Measurements from ENCODE around the gene LYPD3.

DNA sequence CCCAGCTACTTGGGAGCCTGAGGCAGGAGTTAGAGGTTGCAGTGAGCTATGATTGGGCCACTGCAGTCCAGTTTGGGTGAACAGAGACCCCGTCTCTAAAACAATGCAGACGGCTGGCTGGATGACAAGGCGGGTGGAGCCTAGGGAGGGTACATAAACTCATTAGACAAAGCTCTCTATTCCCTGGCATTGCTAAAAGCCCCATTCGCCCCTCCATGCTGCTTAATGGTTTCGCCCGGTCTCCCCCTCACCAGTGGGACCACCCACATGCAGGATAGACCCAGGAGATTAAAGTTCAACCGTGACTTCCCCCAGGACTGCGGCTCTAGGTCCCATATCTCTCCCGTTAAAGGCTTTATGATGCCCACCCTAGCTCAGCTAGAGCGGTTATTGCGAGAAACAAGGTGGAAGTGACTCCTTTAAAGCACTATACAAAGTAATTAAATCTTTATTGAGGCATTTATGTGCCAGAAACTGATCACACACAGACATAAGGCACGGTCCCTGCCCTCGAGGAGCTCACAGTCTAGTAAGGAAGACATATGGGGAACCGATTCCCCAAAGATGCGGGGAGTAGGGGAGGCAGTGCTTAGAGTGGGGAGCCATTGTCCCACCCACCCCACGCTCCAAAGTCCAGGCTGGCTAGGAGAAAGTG, 4.9 kb downstream of the LYPD3 start:
- TF ChIP-seq EZH2 (IDR thresholded peaks at IDR 0.05; ENCODE audit: borderline replicate concordance, low read length), result no peak
- TF ChIP-seq, protein P1, sequence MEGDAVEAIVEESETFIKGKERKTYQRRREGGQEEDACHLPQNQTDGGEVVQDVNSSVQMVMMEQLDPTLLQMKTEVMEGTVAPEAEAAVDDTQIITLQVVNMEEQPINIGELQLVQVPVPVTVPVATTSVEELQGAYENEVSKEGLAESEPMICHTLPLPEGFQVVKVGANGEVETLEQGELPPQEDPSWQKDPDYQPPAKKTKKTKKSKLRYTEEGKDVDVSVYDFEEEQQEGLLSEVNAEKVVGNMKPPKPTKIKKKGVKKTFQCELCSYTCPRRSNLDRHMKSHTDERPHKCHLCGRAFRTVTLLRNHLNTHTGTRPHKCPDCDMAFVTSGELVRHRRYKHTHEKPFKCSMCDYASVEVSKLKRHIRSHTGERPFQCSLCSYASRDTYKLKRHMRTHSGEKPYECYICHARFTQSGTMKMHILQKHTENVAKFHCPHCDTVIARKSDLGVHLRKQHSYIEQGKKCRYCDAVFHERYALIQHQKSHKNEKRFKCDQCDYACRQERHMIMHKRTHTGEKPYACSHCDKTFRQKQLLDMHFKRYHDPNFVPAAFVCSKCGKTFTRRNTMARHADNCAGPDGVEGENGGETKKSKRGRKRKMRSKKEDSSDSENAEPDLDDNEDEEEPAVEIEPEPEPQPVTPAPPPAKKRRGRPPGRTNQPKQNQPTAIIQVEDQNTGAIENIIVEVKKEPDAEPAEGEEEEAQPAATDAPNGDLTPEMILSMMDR (conservative IDR thresholded peaks at IDR 0.05 in 1 of 2, IDR thresholded peaks at IDR 0.05 in 1 of 2; ENCODE audit: extremely low read depth in 1 of 2, insufficient read depth in 1 of 2, low read depth in 1 of 2, low read length in 2 of 2), result no peak

Measured in mammary epithelial cell (primary cell).